HUES6 (cell line): ENCODE measurements around the gene TXNIP.

Experiments
- H3K27ac ChIP-seq: 2 replicates; pipeline ENCODE4 v1.7.0; 2013; ENCODE audit warnings: low read depth, mild to moderate bottlenecking, low read length, inconsistent platforms
- H3K27me3 ChIP-seq: 2 replicates; pipeline ENCODE4 v1.6.1; 2013; ENCODE audit warnings: low read length; ENCODE audit not compliant: control insufficient read depth, insufficient read depth
- H3K36me3 ChIP-seq: 2 replicates; pipeline ENCODE4 v1.6.1; 2013; ENCODE audit warnings: low read length; ENCODE audit not compliant: control insufficient read depth, insufficient read depth
- H3K4me1 ChIP-seq: 2 replicates; pipeline ENCODE4 v1.6.1; 2013; ENCODE audit warnings: low read length; ENCODE audit not compliant: control insufficient read depth, insufficient read depth
- H3K4me3 ChIP-seq: 2 replicates; pipeline ENCODE4 v1.5.1; 2013; ENCODE audit warnings: low read depth, low read length
- H3K9ac ChIP-seq: one replicate; pipeline ENCODE4 v1.6.1; 2013; ENCODE audit warnings: mild to moderate bottlenecking, low read length
- H3K9me3 ChIP-seq: 2 replicates; pipeline ENCODE4 v1.6.1; 2013; ENCODE audit warnings: low read depth, low read length; ENCODE audit not compliant: control insufficient read depth, insufficient read depth

TXNIP gene

DNA sequence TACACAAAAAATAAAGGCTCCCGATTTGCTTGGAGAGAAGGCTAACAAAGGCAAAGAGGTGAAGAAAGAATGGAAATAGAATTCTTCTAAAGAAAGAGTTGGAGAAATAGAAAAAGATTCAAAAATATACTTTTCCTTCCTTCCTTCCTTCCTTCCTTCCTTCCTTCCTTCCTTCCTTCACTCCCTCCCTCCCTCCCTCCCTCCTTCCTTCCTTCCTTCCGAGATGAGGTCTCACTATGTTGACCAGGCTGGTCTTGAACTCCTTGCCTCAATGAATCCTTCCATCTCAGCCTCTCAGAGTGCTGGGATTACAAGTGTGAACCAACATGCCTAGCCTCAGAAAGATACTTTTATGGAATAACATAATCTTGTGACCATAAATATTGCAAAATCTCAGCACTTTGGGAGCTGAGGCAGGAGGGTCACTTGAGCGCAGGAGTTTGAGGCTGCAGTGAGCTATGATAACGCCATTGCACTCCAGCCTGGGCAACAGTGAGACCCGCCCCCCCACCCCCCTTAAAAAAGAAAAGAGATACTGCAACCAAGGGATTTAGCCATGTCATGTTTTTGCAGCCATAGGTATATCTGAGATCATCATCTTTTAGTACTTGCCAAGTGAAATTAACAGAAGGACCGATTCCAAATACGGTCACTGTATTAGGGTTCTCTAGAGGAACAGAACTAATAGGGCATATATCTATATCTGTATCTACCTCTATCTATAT, 26.2 kb upstream of the TXNIP start:
- no peaks in the 10 kb centered on the region for H3K9me3 ChIP-seq
- no peaks in the 10 kb centered on the region for H3K36me3 ChIP-seq
- H3K4me1 ChIP-seq = peaks cover 16% of the 10 kb centered on the region
- no peak overlapping the region for H3K9ac ChIP-seq
- H3K27me3 ChIP-seq = peaks cover 41% of the 10 kb centered on the region
- no peak overlapping the region for H3K4me3 ChIP-seq
- H3K27ac ChIP-seq = no peak overlapping the region

DNA sequence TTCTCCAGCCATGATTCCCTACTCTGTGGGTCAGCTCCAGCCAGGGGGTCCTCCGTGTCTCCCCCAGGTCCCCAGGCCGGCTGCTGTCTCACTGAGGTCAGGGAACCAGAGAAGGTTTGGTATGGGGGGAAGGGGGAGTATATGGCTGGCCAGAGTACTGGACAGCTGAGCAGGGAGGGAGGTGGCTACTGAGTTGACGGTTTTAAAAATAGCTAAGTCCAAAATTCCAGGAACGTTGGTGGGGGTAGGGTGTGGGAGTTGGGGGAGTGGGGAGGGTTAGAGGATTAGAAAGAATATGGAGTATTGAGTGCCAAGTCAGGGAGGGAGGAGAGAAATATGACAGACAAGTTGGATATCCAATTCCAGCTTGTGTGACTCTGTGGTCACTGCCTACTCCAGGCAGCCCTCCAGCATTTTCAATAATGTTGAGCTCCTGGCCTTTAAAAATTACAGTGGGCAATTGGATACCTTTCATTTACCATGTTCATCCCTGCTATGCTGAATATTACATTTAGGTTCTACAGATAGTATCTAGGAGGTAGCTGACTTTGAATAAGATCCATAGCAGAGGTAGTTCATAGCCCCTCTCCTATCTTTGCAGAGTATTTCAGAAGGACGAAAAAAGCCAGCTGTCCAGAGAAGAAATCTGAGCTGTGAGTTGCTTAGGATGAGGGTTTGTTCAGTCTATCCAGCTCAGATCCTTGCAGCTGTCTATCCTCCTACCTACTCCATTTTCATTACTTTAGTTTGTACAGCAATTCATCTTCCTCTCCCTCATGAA, 25.4 kb upstream of the TXNIP start, which contains the start of gene HJV:
Gene HJV, minus strand, starts transcription at position 114 of the 781 bp plus-strand sequence. CDS start 1,504 bp downstream, outside the sequence.
- Histone ChIP-seq H3K9ac (no peak within 1 kb of the TSS), H3K36me3 (no peaks in the 10 kb centered on the region), H3K9me3 (no peaks in the 10 kb centered on the region), H3K27ac (no peak within 1 kb of the TSS), H3K4me1 (peaks cover 16% of the 10 kb centered on the region), H3K27me3 (peaks cover 48% of the 10 kb centered on the region), H3K4me3 (no peak within 1 kb of the TSS)

DNA sequence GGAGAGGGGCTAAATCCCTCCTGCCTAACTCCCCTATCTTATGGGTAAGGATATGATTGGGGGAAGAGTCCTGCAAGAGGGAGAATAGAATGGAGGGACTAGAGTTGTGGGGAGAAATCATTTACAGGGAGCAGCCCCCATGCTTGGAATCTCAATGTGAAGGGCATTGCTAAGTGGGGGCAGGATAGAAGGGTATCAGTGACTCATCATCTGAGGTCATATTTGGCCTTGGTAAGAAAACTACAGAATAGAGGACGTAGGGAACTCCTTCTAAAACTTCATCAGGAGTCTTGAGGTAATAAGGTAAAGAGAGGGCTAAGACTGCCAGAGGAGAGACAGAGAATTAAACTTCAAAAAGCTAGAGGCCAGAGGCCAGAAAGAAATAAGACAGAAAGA, 24.7 kb upstream of the TXNIP start:
- no peaks in the 10 kb centered on the region for H3K36me3 ChIP-seq
- no peaks in the 10 kb centered on the region for H3K9me3 ChIP-seq
- no peak overlapping the region for H3K4me3 ChIP-seq
- H3K27me3 ChIP-seq = peaks cover 52% of the 10 kb centered on the region
- peaks cover 16% of the 10 kb centered on the region for H3K4me1 ChIP-seq
- no peak overlapping the region for H3K9ac ChIP-seq
- no peak overlapping the region for H3K27ac ChIP-seq

DNA sequence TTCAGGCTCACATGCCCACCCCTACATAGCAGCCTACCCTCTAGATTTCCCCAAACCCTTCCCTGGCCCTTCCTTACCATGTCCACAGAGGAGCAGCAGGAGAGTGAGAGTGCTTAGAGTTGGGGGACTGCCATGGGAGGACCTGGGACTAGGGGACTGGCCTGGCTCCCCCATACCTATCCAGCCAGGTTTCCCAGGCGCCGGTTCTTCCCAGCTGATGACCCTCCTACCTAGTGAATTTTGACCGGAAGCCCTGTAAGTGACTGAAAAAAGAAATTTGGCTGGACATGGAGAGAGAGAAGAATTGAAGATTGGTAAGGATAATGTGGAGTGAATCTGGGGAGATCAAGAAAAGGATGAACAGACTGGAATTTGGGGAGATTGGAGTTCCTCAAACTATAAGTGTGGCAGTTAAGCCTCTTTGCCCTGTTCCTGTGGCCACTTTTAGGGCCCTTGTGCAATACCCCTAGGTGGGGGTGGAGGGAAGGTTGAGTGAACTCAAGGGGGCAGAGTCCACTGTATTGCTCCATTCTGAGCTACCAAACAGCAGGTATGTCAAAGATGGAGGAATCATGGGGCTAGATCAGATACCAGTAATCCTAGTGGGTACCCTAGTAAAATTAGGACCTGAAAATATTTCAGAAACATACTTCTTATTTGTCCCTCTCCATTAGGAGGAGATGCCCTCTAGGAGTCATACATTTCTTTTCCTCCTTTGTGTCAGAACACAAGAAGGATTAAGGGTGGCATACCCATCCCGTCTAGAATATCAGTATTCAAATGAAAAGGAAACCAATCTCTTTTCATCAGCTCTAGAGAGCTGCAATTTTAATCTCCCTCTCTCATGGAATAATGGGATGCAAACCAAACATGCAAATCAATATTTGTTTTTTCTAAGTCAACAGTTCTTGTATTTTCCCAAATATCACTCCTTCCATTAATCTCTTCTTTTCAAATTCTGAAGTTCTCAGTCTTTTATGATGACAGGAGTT, 24.0 kb upstream of the TXNIP start:
- 0 out of 2 replicates have a peak overlapping the region, but pooled peaks have one; percentile 51 for H3K4me3 ChIP-seq
- no peak overlapping the region for H3K27ac ChIP-seq
- H3K36me3 ChIP-seq = no peaks in the 10 kb centered on the region
- H3K4me1 ChIP-seq = peaks cover 16% of the 10 kb centered on the region
- peaks cover 55% of the 10 kb centered on the region for H3K27me3 ChIP-seq
- no peak overlapping the region for H3K9ac ChIP-seq
- no peaks in the 10 kb centered on the region for H3K9me3 ChIP-seq

DNA sequence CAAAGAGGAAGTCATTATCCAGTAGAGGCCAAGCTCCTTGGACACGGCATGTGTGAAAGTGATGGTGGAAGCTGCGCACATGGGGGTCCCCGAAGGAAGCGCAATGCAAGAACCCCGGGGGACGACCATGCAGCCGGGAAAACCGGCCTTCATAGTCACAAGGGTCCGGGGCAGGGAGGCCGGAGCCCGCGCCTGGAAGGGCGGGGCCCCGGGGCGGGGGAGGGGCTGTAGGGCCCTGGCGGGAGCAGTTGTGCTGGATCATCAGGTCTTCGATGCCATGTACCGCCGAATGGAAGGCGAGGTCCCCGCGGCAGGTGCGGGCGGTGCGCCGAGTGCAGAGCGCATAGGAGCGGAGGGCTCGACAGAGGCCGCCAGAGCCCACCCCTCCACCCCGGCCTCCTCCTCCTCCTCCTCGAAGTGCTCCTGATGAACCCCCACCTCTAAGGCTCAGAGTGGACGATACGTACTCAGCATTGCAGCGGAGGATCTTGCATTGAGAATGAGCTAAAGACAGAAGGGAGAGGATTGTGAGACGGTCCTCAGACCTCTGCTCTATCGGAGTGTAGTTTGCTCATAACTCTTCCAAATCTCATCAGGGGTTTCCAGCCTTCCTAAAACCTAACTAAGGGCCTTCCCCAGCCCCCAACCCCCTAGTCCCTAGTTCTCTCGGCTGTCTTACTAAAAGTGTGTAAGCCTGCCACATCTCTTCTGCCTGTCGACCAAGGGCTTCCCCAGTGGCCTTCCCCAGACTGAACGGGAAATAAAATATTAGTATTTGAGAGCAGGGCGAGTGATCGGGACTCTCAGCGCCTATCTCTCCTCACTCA, 23.1 kb upstream of the TXNIP start:
- Histone ChIP-seq H3K27me3 (peaks cover 55% of the 10 kb centered on the region), H3K36me3 (no peaks in the 10 kb centered on the region), H3K4me1 (peaks cover 16% of the 10 kb centered on the region), H3K4me3 (peak overlapping the region; percentile 51), H3K27ac (no peak overlapping the region), H3K9ac (no peak overlapping the region), H3K9me3 (no peaks in the 10 kb centered on the region)

DNA sequence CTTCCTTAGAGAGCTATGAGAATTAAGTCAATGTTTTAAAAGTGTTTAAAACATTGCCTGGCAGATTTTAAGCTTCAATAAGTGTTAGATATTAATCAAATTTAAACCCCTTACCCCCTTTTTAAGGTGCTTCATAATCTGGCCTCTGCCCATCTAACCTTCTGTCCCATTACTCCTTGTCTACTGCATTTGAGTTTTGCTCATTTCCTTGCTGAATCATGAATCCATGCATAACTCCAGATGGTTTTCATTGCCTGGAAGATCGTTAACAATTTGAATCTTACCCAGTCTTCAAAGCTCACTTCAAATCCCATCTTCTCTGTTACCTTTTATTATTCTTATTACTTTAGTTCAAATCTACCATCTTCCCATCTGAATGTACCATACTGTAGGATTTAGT, 20.5 kb upstream of the TXNIP start:
- H3K36me3 ChIP-seq = no peaks in the 10 kb centered on the region
- peaks cover 16% of the 10 kb centered on the region for H3K4me1 ChIP-seq
- H3K9me3 ChIP-seq = no peaks in the 10 kb centered on the region
- H3K27ac ChIP-seq = no peak overlapping the region
- peaks cover 55% of the 10 kb centered on the region for H3K27me3 ChIP-seq
- no peak overlapping the region for H3K4me3 ChIP-seq
- H3K9ac ChIP-seq = no peak overlapping the region

DNA sequence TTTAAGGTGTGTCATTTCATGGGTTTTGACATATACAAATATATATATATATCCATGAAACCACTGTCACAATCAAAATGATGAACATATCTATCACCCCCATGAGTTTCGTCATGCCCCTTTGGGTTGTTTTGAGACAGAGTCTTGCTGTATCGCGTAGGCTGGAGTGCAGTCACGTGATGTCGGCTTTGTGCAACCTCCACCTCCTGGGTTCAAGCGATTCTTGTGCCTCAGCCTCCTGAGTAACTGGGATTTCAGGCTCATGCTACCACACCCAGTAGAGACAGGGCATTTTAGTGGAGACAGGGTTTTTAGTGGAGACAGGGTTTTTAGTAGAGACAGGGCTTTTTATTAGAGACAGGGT, 17.2 kb upstream of the TXNIP start:
- no peak overlapping the region for H3K4me3 ChIP-seq

DNA sequence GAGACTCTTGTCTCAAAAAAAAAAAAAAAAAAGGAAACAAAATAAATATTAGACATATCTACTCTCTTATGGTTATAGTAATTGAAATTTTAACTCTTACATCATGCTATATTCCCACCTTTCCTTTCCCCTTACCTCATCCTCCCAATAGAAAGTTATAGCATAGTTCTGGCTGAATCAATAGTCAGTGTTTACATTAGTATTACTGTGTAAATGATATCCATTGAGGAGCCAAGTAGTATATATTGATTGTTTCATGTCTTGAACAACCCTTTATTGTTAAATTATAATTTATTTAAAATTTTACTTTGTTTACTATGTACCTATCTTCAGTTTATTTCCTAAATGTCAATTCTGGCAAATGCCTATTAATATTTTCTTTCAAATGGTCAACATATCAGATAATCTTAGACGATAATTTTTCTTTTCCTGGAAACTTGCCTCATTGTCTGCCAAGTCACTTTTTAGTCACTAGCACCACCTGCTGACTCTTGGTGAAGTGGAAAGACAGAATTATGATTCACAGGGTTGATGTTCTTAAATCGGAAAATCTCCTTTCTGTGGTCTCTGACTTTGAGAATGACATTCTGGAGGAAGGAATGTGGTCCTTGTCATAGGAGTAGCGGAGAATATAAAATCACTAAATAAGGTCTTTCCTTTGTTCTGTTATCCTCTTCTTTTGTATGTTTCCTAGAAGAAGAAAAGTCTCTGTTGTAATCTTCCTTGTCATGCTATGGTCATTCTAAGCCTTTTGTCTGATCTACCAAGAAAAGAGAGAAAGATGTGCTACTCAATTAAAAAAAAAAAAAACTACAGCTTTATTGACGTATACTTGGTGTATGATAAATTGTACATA, 16.6 kb upstream of the TXNIP start:
- Histone ChIP-seq H3K9ac (no peak overlapping the region), H3K27ac (no peak overlapping the region), H3K4me3 (no peak overlapping the region), H3K9me3 (no peaks in the 10 kb centered on the region), H3K4me1 (no peaks in the 10 kb centered on the region), H3K27me3 (peaks cover 18% of the 10 kb centered on the region), H3K36me3 (no peaks in the 10 kb centered on the region)

More for the DNA sequence above, 17.2 kb upstream of the TXNIP start:
- Histone ChIP-seq H3K9me3 (no peaks in the 10 kb centered on the region), H3K27me3 (peaks cover 24% of the 10 kb centered on the region), H3K36me3 (no peaks in the 10 kb centered on the region), H3K4me1 (no peaks in the 10 kb centered on the region), H3K27ac (no peak overlapping the region), H3K9ac (no peak overlapping the region)

DNA sequence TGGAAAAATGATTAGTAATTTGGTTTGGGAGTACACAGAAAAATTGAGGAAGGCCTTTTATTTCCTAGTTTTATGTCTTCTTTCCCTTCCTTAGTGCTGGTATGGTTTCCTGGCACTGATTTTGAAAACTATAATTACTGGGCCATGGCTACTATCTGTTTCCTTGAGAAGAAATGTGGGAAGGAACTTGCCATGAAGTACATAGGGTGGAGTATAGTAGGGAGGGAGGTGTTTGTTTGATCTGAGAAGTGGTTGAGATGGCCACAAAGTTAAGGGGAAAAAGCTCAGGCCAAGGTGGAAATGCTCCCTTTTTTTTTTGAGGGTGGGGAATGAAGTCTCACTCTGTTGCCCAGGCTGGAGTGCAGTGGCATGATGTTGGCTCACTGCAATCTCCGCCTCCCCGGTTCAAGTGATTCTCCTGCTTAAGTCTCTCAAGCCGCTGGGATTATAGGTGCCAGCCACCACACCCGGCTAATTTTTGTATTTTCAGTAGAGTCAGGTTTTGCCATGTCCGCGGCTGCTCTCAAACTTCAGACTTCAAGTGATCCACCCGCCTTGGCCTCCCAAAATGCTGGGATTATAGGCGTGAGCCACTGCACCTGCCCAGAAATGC, 13.9 kb upstream of the TXNIP start:
- H3K36me3 ChIP-seq = no peaks in the 10 kb centered on the region
- H3K27ac ChIP-seq = no peak overlapping the region
- no peaks in the 10 kb centered on the region for H3K9me3 ChIP-seq
- 0 out of 2 replicates have a peak, but pooled peaks cover 2% of the 10 kb centered on the region for H3K4me1 ChIP-seq
- no peaks in the 10 kb centered on the region for H3K27me3 ChIP-seq
- no peak overlapping the region for H3K4me3 ChIP-seq
- H3K9ac ChIP-seq = no peak overlapping the region
